HG03565 (cell line): ENCODE data around the gene FOXB1.

Experiments
- ATAC-seq: cut with Tn5 transposase; IDR thresholded peaks from one replicate; pipeline ENCODE4 v1.9.1; 2021; ENCODE audit warnings: mild to moderate bottlenecking, moderate library complexity; ENCODE audit not compliant: unreplicated experiment

Gene FOXB1

GRCh38 chr15:59998950-59999611 lies 5.0 kb upstream of the FOXB1 start:
- no peak for ATAC-seq

DNA sequence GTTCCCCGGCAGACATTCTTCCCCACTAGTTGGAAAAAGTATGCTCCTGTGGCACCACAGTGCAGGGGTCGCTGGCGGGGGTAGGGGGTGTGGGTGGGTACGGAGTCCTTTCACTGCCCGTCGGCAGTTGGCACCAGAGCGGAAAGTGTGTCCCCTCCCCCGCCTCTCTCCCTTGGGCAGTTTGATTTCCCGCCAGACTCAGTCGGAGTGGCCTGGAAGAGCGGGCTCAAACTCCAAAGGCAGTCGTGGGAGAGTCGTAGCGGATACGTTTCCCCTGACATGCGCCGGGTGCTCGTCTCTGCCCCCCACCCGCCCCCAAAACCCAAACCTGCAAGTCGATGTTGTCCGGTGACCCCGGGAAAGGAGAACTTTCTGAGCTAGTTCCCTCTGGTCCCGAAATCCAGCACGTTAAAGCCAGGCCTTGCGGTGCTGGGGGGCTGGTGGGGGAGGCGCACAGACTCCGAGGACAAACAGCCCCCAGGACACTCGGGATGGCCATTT lies 4.4 kb upstream of the FOXB1 start:
- no peak for ATAC-seq

GRCh38 chr15:60000113-60000823 lies 3.8 kb upstream of the FOXB1 start:
- ATAC-seq: no peak

DNA sequence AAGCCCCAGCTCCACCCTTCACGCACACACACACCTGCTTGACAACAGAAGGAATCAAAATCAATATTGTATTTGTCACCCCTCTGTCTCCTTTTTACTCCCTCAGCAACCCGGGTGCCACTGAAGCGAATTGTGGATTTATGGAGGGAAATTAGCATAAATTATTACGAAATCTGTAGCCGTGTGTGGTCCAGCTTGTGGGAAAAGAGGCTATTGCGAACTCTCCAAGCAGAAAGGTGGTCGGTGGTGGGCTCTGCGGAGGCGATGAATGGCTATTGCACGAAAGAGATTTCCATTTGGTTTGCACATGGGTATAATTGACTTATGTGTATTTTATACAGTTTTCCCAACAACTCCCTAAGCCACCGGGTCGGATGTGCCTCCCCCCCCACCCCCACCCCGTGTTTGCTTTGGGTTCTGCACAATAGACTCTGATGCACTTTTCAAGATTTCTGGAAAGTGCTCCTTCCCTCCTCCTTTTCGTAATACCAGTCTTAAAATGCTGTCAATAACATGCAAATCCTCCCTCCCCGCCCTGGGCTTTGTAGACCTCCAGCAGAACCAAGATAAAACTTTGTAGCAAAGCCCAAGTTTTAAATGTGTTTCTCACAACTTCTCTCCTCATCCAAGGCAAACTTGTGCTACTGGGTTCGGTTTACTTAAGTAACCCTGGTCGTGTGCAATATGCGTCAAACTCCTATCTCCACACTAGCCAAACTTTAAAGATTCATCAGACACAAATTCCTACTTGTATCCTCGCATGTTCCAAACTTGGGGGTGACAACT lies 3.1 kb upstream of the FOXB1 start:
- no peak for ATAC-seq

GRCh38 chr15:60001610-60002527 lies 2.2 kb upstream of the FOXB1 start:
- ATAC-seq: no peak

- no peak for ATAC-seq
These were observed 1.4 kb upstream of the FOXB1 start for GRCh38 chr15:60002528-60003218.

GRCh38 chr15:60003243-60004008 lies 685 bp upstream of the FOXB1 start:
- ATAC-seq: no peak

DNA sequence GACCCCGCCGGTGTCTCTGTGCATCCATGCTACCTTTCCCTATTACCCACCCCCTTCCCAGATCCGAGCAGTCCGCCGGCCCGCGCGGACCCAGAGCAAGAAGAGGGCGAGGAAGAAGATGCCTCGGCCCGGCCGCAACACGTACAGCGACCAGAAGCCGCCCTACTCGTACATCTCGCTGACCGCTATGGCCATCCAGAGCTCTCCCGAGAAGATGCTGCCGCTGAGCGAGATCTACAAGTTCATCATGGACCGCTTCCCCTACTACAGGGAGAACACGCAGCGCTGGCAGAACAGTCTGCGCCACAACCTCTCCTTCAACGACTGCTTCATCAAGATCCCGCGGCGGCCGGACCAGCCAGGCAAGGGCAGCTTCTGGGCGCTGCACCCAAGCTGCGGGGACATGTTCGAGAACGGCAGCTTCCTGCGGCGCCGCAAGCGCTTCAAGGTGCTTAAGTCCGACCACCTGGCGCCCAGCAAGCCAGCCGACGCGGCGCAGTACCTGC lies 788 bp downstream of the FOXB1 start:
- ATAC-seq: no peak

GRCh38 chr15:60005352-60006202 lies 1.5 kb downstream of the FOXB1 start:
- ATAC-seq: no peak

GRCh38 chr15:60006203-60006862 lies 2.2 kb downstream of the FOXB1 start:
- peak; percentile 55 for ATAC-seq

DNA sequence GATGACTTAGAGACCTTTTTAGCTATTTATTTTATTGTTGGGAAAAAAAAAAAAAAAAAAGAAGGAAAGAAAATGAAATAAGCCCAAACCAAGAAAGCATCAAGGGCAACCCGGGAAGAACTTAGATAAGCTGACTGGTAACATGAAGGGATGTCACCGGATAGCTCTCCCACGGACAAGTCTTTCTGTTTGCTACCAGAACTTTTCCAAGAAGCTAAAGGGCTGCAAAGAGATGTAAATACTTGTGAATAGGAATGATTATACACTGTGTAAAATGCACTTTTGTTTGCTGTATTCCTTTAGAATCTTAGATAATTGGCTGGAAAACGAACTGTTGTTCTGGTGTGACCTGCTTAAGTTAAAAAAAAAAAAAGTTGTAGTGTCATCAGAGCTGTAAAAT lies 2.8 kb downstream of the FOXB1 start:
- ATAC-seq: no peak

DNA sequence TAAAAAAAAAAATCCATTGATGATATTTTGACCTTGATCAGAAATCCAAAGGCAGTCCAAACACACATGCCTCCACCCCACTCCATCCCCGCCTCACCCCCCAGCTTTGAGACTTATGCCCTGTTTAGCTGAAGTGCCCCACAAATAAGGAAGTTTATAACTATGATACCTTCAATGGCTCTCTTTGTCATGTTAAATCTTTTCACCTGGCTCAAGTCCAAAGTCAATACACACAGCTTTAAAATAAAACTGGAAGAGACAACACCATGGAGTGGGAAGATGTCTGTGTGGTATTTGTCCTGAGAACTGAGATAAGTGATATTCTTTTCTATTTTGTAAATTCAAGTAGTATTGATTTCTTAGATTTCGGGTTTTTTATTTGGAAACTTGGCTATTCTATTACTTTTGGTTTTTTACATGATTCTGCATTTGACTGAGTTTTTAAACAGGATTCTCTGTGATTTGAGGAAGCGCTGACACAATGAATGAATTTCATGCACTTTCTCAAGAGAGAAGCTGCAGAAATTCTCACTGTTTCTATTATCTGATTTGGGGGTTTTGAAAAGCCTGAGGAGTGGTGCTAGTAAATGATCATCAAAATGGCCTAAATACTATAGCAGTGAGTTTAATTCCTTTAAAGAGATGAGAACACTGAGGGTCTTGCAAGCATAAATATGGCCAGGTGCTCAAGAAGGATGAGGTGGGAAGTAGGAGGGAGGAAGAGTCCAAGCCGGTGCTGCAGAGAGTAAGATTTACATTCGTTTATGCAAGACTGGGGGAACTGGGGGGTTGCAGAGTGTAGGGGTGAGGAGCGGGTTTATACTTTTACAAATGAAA lies 5.2 kb downstream of the FOXB1 start:
- ATAC-seq: no peak

DNA sequence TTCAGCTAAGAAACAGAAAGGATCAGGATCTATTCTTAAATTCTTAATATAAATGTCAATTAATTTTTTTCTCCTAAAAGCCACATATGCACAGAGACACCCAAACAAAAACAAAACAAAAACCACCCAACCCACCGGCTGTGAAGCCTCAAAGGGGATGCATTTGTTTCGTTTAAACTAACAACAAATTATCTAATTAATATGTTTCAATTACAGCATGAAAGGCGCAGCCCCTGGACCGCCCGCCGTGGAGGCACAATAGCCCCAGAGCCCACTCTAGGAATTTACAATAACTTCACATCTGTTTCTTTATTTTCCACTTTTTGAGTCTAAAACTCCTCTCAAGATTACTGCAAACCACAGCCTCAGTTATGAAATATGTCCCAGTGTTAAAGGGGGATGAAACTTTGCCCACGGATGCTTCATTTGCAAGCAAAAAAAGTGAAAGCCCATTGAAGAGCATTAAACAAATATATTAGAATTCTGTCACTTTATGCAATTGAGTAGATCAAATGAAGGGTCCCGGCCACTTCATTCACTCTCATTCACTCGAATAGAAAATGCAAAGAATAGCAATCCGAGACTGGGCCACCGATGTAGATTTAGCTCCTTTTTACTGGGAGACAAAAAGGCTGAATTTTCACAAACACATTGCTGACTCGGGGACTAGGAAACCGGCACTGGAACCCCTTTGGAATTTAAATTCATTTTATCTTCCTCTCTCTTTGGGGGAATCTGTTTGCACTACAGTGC lies 6.0 kb downstream of the FOXB1 start:
- ATAC-seq: no peak

- no peak for ATAC-seq
These were observed 6.7 kb downstream of the FOXB1 start for GRCh38 chr15:60010858-60011257.

DNA sequence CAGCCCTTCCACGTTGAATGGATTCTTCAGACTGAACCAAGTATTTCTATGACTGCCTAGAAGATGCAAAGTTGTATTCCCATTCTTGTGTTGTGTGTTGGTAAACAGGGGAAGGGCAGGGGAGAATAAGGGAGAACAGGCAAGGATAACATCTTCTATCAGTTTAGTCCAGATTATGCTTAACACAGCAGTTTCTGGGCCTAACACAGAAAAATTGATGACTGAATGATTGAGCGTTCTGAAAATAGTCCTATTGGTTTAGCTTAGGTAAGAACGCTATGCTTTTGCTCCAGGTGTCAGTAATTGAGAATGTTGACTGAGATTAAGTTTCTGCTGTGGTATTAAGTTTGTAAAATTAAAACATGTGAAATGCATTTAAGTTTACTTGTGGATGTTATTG lies 8.6 kb downstream of the FOXB1 start:
- ATAC-seq: no peak
